GM18858 (cell line): ENCODE data around the gene CCDC60.
"Not testable (repeated sequence)": the region's sequence is repeated elsewhere in the genome, so short reads cannot be mapped to it uniquely, and the experiment has no call there.

Experiments
- ATAC-seq: cut with Tn5 transposase; IDR thresholded peaks from one replicate; pipeline ENCODE4 v1.9.1; 2021; ENCODE audit not compliant: unreplicated experiment

Gene CCDC60

DNA sequence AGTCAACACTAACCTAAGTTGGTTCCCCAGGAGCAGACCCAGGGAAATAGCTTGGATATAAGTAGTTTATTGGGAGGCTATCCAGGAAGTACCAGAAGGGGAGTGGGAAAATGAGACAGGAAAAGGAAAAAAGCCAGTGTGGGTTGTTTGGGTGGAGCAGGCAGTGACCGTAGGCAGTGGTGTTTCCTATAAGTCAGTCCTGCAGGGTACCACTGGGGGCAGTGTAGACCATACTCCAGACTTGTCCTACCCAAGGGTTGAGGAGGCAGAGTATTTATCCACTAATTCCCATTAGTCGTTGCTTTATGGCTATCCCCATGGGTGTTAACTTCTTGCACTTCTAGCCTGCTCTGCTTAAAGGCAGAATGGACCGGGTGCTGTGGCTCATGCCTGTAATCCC, 6.4 kb upstream of the CCDC60 start:
- ATAC-seq = no peak

DNA sequence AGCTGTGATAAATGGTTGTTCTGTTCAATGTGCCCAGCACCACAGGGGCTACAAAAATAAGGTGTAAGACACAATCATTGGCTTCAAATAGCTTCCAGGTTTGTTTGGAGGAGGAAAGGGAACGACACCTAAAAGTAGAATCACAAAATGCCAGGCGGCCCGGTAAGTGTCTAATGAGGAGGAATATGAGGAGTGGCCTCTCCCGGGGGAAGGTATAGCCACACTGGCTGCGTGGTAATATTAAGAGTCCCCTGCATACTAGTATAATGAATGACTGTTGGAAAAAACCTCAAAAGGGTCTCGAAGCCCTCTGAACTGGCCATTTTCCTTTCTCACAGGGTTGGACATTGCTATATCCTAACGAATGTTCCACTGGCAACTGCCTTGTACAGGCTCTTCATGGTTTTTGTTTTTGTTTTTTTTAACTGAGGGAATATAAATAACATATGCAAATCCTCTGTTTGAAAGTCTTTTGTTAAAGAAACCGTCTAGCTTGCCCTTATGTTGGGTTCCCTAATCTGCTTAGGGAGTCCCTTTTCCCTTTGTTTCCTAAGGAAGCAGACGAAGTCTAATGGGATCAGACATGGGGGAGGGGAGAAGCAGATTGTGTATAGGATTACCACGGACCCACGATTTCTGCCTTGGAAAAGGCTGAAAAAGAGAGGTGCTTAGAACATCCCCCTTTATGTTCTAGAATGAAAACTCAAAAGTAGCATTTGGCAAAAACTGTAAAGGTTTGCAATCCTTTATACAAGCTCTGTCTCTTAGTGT, 4.2 kb downstream of the CCDC60 start:
- no peak for ATAC-seq

DNA sequence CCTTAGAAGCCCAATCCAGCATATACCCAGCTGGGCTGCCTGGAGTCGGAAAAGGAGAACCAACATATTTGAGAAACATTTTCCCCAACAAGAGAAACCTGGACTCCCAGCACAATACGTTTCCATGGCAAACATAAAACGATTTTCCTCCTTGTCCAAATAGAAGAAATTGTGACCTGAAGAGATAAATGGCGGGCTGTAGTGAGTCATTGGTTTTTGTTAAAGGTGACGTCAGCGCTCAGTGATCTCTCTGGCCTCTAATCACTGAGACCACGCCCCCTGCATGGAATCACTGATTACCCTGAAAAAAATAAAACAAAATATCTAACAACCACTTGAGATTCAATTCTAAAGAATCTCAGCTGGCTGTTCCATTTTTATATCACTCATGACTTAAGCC, 6.0 kb downstream of the CCDC60 start:
- ATAC-seq = no peak

DNA sequence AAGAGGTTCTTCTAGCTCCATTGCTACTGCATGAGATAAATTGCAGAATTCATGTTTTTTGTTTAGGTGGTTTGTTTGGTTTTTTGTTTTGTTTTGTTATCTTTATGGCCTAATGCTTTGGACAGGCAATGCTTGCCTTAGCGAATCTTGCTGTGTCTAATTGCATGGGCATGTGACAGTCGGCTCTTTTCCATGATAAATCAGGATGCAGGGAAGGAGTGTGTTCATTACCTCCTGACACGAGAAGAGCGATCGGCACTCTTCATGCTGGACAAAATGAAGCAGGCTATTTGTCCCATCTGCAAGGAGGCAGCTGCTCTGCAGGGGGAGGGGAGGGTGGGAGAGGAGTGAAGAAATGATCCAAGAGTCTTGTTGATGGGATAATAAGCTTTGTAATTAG, 6.5 kb downstream of the CCDC60 start:
- no peak for ATAC-seq

DNA sequence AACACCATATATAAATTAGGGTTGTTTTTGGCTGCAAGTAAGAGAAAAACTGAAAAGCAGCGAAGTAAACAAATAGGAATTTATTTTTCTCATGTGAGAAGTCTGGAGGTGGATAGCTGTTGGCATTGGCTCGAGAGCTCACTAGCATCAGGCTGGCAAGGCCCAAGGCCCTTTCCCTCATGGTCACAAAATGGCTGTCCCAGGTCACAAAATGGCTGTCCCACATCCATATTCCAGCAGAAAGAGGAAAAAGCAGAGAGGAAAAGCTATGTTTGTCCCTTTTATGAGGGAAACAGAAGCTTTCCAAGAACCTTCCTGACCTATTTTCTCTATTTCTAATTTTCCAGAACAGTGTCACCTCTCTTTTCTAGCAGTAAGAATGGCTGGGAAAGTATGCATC, 7.5 kb downstream of the CCDC60 start:
- ATAC-seq = no peak

DNA sequence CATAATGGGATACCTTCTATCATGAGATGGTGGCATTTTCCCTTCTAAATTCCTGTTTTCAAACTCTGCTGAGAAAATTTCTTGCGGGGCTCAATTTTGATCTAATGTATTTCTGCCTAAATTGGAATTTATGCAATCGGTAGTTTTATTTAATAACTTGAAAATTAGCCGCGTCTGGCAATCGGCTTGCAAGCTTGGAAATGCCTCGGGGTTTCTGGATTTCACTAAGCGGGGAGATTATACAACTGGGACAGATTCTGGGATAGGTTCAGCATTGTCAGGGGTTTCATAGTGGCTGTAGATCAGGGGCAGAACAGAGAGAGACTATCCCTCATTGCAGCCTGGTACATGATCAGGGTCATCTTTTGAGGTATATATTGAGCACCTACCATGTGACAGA, 8.6 kb downstream of the CCDC60 start:
- ATAC-seq = no peak

DNA sequence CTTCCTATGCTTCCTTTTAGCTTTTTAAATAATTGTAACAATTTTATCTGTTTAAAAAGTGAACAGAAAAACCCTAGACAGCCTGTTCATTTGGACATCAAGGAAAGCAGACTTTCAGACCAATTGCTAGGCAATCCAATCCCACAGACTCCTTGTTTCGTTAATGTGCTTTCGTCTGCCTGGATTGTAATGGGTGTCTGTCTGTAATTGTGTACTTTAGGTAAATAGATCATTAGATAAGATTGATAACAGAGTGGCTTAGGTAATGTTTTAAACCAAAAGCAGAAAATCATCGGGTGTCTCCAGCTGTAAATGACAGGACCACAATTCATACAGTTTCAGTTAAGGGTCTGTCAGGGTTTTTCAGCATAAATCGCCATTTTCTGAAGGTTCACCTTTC, 19.6 kb downstream of the CCDC60 start:
- ATAC-seq = no peak

DNA sequence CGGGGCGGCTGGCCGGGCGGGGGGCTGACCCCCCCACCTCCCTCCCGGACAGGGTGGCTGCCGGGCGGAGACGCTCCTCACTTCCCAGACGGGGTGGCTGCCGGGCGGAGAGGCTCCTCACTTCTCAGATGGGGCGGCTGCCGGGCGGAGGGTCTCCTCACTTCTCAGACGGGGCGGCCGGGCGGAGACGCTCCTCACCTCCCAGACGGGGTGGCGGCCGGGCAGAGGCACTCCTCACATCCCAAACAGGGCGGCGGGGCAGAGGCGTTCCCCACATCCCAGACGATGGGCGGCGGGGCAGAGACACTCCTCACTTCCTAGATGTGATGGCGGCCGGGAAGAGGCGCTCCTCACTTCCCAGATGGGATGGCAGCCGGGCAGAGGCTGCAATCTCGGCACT, 25.8 kb downstream of the CCDC60 start:
- ATAC-seq = not testable (repeated sequence)

DNA sequence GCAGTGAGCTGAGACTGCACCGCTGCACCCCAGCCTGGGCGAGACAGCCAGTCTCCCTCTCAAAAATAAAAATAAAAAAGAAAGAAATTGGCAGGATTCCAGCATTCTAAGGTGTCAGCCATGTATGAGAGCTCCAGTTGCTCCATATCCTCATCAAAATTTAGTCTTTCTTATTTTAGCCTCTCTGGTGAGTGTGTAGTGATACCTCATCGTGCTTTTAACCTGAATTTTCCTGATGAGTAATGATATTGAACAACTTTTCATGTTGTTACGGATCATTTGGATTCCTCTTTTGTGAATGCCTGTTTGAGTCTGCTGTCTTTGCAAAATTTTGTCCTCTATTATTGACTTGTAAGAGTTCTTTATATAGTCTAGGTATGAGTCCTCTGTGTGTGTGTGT, 28.5 kb downstream of the CCDC60 start:
- no peak for ATAC-seq

DNA sequence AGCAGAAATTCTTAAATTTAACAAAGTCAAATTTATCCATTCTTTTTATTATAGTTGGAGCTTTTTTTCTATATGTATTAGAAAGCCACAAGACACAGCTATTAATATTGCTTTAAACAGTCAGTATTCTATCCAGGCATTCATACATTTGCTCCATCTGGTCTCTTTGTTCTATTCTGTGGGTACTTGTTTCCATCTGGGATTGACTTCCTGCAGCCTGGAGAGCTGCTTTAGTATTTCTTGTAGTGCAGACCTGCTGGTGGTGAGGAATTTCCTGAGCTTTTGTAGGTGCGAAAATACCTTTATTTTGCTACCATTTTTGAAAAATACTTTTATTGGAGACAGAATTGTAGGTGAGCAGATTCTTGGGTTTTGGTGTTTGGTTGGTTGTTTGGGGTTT, 29.0 kb downstream of the CCDC60 start:
- ATAC-seq = no peak

DNA sequence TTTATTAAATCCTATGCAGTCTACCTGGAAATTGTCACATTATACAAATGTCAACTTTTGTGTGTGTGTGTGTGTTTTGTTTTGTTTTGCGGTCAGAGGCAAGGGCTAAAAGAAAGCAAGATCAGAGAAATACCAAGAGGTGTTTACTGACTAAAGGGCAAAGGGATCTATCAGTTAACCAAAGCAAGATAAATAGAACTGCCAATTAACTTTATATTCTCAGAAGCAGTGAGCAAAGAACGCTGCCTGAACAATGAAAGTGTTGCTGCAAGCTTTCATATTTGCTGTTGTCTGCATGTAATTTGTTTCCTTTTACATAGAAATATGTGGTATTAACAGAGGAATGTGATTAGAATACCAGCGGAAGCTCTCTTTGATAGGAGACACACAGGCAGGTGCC, 30.9 kb downstream of the CCDC60 start:
- ATAC-seq = no peak

DNA sequence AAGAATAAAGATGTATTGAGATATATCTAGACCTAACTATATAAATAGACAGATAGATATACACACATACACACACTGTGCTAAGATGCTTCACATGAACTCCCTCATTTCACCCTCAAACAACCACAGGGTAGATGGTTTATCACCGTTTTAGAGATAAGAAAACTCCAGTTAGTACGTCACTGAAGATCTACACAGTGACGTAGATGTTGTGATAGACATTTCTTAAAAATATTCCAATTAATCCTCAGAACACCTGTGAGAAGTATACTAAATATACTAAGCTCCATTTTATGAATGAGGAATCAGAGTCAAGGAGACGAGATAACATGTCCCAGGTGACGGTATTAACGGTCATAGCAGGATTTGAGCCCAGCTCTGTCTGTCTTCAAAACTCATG, 31.5 kb downstream of the CCDC60 start:
- no peak for ATAC-seq

DNA sequence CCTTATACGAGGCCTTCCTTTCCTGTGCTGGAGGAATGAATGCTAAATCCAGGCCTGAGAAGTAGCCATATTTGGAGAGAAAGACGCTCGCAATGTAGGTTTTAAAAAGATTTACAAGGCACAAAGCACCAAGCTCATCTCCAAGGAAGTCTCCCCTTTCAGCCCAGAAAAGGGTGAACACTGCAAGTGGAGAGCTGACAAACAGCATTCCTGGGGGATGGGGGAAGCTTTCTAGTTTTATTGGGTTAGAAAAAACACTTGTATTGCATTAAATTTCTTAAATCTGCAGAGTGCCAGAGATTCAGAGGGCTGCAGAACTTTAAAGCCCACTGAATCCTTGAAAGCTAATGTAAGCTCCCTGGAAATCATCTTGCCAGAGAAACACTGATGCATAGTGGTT, 34.6 kb downstream of the CCDC60 start:
- ATAC-seq = no peak

DNA sequence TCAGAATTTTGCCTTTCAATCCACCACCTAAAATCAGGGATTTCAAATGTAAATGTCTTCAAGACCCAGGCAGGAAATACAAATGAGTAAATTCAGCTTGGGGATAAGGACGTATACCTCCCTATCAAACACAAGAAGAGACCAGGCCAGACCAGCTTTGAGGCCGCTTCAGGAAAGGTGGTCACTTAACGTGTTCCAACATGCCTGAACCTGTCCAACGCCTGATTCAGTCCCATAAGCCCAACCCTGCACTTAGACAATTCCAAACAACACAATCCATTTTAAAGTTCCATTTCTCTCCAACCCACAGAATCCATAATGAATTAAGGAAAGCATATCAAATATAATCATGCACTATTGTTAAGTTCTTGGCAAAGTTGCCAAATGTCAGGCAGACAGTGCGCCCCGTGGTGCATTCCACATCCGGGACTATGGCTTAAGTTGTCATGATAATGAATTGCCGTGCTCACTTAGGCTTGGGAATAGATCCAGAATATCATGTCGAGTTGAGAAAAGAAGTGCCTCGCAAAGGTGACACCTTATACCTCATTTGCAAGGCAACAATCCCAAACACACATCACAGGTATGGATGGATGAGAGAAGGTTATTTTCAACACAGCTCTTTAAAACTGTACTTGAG, 35.5 kb downstream of the CCDC60 start:
- ATAC-seq = no peak

DNA sequence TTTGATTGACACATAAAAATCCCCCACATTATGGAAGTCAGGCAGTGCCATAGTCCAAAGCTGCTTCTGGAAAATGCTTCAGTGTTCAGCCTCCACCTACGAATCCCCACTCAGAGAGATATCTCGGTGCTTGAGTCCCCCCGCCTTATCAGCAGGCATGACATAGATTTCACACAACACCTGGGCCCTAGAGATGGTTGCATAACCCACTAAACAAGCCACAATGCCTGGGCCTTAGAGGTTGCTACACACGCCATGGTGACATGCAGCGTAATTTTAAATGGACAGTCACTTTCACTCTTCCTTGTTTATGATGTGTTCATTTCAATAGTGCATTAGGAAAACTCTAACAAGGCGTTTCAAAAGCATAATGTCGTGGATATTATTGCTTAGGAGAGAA, 38.0 kb downstream of the CCDC60 start:
- ATAC-seq = no peak

DNA sequence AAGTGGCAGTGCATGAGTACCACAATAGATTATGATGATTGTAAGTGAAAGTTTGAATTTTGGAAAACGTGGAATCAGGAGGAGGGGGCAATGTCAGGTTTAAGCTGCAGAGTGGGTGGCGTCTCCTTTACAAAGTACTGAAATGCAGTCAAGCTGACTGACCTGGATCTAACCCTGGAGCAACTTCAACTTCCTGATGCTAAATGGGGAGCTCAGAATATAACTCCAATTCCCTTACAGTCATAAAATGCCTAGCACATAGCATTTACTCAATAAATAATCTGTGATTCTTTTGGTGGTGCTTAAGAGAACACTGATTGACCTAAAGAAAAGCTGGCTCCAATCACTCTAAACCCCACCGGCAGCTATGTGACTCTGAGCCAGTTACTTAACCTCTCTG, 38.5 kb downstream of the CCDC60 start:
- no peak for ATAC-seq

DNA sequence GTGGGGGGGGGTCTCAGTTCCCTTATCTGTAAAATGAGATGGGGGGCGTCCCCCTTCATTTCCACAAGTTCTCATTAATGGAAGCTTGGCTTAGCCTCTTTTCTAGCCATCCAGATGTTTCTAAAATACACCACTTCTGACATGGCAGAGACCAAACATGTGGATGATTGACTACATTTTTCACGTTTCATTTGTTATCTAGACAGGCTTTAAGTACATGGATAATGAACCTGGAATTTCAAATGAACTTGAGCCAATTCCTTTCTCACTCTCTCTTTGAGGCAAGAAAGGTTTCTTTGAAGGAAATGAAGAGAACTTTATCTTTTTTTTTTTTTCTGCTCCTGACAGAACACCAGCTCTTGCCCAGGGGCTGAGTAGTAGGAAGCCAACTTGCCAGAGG, 39.1 kb downstream of the CCDC60 start:
- ATAC-seq = no peak

DNA sequence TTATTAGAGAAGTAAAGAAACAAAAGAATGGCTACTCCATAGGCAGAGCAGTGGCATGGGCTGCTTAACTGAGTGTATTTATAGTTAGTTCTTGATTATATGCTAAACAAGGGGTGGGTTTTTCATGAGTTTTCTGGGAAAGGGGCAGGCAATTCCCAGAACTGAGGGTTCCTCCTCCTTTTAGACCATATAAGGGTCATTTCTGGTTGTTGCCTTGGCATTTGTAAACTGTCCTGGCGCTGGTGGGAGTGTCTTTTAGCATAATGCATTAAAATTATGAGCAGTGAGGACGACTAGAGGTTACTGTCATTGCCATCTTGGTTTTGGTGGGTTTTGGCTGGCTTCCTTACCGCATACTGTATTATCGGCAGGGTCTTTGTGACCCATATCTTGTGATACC, 40.1 kb downstream of the CCDC60 start:
- no peak for ATAC-seq

DNA sequence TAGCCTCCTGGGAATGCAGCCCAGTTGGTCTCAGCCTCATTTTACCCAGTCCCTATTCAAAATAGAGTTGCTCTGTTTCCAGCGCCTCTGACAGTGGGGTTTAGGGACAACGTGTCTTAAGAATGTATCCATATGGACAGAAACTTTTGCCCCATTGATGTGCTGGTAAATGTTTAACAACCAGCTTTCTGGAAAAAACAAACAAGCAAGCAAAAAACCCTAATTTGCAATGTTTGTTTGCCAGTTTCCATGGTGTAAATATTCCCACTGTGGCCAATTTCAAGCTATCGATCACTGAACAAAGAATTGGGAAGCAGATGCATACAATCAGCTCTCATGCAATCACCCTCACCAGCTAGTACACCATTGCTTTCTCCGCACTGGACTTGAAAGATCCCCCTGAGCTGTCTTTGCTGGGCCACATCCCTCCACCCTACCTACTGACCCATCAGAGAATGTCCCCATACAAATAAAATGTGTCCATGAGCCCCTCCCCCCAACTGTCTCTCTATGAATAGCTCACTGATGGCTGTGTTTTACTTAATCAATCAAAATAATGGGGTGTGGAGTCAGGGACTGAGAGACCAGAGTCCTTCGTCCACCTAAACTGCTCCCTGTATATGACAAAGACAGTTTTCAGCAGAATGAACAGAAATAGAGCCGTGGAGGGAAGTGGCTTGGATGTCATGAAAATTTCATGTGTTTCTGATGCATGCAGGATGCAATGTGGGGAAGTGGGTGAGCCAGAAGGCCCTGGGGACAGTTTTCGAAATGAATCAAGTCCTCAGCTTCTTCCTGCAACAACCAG, 40.8 kb downstream of the CCDC60 start:
- ATAC-seq = no peak

DNA sequence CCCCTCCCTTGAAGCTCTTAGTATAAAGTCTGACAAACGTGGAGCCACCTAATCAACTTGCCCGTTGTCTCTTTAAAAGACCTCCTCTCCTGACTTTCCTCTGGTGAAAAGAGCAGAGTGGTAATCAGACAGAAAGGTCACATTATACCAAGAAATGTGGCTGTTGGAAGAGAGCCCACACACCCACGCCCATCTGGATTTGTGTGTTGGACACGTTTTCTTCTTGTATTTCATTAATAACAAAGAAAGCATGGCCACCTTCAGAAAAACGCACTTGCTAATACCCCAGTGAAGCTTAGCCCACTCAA, 41.3 kb downstream of the CCDC60 start:
- no peak for ATAC-seq

DNA sequence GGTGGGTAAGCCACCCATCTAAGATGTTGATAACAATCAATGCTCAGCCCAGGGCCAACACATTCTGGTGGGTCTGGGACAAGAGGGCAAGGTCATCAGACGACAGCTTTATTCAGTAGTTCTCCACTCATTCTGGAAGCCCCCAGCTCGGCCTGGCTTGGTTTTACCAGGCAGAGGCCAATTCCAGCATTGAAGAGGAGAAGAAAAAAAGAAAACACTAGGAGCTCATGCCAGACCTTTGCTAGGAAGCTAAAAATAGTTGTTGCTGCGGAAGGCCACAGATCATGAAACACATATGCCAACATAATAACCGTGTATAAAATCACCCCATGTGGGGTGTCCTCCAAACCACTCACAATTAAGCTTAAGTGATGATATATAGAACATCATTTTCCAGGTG, 44.4 kb downstream of the CCDC60 start:
- no peak for ATAC-seq

DNA sequence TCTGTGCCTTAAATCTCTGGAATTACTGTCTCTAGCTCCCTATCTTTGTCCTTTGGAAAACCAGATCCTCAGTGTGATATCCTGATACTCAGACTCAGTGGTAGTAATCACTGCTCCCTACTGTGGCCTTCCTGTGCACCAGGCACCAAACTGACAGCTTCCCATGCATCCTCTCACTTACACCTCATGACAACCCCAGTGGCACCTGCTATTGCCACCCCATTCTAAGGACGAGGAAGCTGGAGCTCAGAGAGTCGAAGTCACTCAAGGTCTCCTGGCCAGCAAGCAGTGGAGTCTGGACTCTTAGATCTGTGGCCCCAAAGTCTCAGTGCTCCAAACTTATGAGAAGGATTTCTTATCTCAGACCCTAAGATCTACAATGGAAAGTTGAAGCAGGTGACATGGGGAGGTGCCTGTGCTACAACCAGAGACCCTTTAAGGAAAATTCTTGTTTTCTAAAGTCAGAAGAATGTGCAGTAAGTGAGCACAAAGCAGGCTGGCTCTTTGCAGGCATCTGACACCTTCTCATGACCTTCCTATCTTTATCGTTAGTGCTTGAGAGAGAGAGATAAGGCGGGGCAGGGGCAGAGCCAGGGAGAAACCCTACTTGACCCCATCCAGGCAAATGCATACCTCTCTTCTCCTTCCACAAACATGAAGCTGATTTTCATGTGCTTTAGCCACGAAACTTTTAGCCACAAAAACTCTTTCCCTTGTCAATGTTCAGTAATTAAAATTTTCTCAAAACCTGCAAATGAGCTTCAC, 47.1 kb downstream of the CCDC60 start:
- no peak for ATAC-seq
